HG02884 (cell line): Measurements from ENCODE around the gene SGCA.

Experiments
- ATAC-seq: cut with Tn5 transposase; IDR thresholded peaks from one replicate; pipeline ENCODE4 v1.9.1; 2021; ENCODE audit warnings: mild to moderate bottlenecking, moderate library complexity; ENCODE audit not compliant: unreplicated experiment

Gene SGCA

DNA sequence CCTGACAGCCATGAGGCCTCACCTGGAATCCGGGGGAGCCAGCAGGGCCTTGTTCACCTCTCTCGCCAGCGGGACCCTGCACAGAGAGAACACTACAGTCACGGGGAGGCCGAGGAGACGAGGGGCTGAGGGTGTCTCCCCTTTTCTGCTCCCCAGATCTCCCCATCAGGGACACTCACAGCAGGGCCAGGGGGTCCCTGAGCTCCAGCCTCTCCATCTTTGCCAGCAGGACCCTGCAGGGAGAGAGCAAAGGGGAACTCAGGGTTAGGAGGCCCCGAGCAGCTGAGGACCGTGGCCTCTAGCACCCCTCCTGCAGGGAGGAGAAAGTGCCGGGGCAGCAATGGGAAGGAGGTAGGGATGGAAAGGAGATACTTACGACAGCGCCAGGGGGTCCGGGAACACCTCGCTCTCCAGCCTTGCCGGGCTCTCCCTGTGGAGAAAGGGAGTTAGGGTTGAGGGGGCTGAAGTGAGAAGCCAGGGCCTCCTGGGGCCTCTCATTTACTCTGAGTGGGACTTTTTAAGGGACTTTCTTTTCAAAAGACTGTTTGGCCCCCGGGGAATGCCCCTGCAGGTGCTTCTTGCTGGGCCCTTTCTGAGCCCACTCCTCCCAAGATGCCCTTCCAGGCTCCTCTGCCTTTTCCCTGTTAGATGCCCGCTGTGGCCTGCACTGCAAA lies 26.9 kb downstream of the SGCA start:
- ATAC-seq = no peak

DNA sequence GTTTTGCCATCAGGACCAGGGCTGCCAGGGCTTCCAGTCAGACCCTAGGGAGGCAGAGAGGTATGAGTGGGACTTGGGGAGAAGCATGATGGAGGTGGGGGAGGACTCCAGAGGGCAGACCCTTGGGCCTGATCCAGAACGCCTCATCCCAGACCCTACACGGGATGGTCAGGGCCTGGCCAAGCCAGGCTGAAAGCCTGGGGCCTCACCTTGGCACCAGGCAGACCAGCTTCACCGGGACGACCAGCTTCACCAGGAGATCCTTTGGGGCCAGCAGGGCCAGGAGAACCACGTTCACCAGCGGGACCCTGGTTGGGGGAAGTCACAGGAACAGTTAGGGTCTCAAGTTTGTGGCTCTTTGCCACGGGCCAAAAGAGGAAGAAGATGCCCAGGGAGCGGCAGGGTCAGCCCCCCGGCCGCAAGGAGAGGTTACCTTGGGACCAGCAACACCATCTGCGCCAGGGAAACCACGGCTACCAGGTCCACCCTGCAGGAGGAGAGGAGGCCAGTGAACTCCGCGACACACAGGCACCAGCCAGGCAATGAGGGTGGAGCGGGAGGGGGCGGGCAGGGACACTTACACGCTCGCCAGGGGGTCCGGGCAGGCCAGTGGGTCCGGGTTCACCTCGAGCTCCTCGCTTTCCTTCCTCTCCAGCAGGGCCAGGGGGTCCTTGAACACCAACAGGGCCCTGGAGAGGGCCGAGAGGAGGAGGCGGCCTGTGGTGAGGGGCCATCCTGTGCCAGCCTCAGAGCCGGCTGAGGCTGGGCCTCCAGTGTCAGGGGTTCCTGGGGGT lies 28.5 kb downstream of the SGCA start:
- ATAC-seq = no peak

DNA sequence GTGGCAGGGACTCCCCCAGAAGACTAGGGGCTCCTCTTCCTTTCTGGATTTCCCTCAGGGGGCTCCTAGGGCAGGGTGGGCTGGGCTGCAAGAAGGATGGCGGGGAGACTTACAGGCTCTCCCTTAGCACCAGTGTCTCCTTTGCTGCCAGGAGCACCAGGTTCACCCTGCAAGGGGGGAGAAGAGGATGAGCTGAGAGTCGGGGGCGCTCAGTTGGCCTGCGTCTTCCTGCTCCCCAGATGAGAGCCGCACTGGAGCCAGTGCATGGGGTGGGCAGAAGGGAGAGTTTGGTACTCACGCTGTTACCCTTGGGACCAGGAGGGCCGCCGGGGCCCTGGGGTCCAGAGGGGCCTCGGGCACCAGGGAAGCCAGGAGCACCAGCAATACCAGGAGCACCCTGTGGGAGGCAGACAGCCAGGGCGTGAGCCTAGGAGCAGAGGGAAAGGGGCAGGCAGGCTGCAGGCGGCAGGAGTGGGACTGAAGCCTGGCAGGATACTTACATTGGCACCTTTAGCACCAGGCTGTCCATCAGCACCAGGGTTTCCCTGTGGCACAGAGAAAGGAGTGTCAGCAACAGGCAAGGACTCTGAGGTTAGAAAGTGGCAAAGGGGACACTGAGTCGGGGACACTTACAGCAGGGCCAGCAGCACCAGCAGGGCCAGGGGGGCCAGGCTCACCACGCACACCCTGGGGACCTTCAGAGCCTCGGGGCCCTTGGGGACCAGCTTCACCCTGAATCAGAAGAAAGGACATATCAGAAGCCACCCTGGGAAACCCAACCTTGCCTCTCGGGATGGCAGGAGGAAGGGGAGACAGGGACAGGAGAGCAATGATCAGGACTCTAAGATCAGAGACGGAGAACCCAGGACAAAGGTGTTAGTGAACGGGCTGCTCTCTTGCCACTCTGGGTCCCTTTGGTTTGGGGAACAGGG lies 29.4 kb downstream of the SGCA start:
- no peak for ATAC-seq

DNA sequence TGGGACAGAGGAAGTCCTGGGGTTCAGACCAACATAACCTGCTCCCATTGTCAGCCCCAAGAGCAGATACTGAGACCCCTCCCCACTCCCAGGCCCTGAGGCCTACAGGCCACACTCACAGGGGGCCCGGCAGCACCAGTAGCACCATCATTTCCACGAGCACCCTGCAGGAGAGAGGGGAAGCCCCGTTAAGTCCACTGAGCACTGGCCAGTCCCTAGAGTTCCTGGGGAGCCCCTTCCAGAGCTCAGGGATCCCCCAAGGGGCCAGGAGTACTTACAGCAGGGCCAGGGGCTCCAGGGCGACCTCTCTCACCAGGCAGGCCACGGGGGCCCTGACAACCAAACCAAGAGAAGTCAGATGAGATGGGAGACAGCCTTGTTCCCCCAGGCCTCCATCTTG lies 30.2 kb downstream of the SGCA start:
- ATAC-seq = no peak

DNA sequence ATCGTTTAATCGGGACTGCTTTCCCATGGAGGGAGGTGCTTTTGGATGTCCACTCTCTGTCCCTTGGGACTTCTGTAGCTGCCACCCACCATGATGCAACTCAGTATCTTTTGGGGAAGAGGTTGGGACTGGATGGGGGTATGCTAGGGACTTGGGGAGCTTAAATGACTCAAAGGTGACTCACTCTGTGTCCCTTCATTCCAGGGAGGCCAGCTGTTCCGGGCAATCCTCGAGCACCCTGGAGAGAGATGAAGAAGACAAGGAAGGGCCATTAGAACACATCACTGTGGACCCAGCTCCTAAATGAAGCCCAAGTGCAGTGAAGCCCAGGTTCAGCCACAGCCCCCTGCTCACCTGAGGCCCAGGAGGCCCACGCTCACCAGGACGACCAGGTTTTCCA lies 31.0 kb downstream of the SGCA start:
- no peak for ATAC-seq

DNA sequence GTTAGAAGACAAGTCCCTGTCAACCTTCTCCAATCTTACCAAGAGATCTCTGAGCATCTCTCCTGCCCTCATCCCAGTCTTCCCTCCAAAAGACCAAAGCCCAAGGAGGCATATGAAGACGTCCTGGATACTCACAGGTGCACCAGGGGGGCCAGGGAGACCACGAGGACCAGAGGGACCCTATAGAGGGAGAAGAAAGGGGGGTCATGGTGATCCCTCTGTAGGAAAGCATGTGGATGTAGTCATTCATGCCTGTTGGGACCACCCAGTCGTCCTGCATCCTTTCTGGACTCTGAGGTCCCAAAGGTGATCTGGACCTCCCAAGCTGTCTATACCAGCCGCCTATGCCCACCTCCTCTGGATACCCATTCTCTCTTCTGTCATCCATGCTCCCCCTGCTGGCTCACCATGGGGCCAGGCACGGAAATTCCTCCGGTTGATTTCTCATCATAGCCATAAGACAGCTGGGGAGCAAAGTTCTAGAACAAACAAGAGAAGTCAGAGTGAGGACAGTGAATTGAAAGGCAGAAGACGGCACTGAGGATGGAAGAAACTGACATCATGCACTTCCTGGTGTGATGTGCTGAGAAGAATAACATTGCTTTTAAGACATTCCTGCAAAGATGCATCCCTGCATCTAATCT lies 32.3 kb downstream of the SGCA start:
- no peak for ATAC-seq

DNA sequence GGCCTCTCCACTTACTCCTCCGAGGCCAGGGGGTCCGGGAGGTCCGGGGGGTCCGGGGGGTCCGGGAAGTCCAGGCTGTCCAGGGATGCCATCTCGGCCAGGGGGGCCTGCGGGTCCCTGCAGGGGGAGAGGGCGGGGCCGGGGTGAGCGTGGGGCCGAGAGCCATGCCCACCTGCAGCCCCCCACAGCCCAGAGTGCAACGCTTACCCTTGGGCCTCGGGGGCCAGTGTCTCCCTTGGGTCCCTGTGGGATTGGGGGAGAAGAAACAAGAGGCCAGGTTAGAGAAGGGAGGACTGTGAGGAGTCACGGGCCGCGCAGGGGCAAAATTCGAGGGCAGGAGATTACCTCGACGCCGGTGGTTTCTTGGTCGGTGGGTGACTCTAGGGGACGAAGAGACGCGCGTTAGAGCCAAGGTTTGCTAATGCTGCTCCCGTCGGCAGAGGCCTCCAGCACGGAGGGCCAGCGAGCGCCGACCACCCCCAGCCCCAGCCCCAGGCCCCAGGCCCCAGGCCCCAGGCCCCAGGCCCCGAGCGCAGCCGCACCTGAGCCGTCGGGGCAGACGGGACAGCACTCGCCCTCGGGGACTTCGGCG lies 33.5 kb downstream of the SGCA start:
- ATAC-seq = no peak

DNA sequence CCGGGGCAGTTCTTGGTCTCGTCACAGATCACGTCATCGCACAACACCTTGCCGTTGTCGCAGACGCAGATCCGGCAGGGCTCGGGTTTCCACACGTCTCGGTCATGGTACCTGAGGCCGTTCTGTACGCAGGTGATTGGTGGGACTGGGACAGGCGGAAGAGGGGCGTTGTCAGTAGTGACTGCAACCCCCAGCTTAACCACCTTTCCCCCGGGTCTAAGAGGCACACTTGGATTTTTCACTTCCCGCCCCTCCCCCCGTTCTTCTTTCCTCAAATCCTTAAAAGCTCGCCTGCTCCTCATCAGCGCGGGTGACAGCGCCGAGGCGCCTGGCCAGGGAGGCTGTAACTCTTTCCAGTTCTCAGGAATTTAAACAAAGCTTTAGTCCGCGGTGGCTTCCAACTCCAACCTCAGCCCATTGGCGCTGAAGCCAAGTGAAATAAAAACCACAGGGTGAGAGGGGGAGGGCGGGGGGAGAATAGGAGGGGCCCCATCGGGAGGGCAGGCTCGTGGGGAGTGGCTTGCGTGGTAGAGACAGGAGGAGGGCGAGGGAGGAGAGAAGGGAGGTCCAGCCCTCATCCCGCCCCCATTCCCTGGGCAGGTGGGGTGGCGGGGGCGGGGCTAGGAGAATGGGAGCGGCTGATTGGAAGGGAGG lies 34.1 kb downstream of the SGCA start:
- no peak for ATAC-seq

DNA sequence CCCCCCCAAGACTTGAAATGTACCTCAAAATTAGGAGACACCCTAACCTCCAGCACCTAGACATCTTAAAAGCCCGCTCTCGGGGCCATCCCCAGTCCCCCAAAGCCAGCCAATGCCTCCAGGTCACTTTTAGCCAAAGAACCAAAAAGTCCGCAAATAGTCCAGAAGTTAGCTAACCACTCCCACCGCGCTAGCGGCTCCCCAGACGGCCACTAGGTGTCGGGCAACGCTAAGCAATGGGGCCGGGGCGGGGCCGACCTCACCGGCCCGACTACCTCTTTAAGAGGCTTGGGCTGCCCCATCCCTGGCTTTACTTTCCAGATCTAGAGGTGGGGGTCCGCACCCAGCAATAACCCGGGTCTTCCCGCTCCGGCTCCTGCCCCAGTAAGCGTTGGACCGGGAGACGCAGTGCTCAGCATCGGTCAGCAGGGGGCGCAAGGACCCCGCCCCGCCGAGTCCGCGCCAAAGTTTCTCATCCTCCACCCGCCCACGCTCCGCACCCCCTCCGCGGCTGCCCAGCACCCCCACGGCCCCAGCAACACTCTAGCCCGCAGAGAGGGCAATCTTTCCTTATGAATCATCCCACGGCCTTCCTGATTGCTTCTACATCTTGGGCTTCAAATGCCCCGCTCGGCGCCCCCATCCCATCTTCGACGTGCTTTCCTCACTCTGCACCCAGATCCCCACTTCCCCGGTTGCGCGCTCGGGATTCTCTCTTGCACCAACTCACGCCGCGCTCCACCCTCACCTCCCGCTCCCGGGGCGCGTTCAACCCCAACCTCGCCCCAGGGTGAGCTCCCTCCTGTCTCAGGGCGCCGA lies 34.9 kb downstream of the SGCA start:
- no peak for ATAC-seq

DNA sequence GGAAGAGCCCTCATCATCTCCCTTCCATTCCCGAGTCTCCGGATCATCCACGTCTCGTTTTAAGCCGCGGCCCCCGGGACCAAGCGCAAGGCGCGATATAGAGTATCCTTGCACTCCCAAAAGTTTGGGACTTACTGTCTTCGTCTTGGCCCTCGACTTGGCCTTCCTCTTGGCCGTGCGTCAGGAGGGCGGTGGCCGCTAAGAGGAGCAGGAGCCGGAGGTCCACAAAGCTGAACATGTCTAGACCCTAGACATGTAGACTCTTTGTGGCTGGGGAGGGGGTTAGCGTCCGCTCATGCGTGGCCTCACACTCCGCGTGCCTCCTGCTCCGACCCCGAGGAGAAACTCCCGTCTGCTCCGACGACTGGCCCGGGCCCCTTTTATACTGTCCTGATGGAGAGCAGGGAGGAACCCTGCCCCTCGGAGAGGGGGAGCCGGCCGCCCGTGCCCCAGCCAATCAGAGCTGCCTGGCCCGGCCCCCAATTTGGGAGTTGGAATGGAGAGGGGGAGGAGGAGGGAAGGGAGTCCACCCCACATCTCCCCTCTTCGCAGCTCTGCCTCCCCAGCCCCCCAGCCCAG lies 35.6 kb downstream of the SGCA start, which contains the start of gene COL1A1:
Gene COL1A1, minus strand, starts transcription at position 356 of the 579 bp plus-strand sequence. Its CDS starts 118 bp downstream, at position 238.
- ATAC-seq = no peak

DNA sequence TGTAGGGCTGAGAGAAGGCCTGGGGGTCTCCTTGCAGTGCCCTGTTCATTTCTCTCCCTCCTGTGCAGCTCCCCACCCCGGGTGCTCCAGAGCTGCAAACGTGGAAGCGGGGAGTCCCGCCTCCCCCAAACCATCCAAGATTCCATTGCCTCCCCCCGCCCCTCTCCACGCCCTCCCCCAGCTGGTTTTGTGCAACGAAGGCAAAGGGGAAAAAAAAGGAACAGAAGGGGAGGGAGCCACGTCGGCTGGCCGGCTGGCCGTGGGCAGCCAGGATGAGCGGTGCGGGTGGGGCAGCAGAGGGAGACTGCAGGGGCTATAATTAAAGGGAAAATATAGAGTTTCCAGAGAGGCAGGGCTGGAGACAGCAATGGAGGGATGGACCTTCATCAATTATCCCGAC lies 37.3 kb downstream of the SGCA start:
- no peak for ATAC-seq

DNA sequence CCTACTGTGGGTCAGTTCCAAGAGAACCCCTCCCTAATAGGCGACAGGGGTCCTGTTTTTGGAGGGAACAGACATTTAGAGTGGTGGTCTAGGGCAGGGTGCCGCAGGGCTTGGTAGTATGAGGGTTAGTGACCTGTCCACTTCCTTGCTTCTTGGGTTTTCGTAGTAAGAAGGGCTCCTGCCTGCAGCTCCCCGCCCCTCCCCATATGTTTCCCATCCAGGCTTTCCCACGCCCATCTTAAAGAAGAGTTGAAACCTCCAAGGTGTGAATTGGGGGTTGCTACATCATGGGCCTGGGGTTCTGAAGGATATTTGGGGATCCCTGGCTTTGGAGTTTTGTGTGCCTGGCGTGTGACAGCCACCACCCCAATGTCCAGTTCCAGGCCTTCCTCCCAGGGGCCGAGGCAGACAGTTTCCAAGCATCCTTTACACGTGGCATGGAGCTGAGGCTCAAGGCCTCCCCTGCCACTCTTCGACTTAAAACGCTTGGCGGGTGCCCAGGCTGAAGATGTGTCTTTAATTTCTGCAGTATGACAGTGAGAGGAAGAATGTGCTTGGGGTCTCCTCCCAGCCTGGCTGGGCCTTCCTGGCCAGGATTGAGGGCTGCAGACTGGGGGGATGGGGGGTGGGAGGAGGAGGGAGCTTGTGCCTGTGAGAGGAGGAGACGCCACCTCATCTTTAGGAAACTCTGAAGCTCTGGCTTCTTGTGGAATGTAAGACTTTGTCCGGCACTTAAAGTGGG lies 38.0 kb downstream of the SGCA start:
- no peak for ATAC-seq

DNA sequence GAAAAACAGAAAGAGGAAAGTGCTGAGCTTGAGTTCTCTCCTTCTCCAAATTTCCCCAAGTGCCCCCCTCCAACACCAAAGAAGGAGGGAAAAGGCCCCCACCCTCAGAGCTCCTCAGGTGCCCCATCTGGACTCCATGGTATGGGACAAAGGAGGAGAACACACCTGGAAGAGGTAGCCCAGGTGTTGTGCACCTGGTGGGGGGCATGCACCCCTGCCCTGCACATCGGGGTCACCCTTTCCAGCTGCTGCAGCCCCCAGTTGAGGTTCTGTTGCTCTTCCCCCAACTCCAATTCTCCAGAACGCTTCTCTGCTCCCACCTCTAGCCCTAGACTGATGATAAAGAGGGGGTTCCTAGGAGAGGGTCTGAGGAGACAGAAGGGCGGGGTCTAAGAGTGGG lies 38.6 kb downstream of the SGCA start:
- no peak for ATAC-seq

DNA sequence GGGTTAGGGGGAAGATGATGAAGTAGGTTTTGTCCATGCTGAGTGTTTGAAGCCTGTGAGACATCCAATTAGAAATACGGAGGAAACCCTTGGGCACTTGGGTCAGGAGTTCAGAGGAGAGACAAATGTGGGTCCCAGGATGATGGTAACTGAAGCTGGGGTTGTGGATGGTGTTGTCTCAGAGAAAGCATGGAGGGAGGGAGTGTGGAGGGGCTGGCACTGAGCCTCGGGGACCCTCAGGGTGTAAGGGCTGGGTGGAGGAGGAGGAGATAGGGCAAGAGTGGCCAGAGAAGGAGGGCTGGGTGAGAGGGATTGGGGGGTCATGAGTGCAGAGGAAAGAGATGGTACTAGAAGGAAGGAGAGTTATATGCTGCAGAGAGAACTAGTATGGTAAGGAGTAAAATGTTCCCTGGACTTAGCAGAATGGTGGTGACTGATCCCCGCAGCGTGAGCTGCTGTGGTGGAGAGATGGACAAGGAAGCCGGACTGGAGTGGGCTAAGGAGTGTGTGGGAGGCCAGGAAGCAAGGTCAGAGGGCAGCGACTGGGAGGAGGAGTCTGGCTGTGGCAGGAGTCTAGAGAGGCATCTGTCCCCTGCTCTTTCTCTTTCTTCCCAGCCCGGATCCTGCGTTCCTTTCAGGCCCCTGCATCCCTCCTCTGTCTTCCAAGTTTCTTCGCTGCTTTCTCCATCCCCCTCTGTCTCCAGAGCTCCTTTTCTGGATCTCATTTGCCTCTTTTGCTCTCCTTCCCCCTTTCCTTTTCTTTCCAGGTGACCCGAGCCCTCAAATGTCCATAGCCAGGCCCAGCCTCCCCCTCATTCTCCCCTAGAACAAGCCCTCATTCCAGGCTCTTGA lies 39.5 kb downstream of the SGCA start:
- ATAC-seq = no peak

DNA sequence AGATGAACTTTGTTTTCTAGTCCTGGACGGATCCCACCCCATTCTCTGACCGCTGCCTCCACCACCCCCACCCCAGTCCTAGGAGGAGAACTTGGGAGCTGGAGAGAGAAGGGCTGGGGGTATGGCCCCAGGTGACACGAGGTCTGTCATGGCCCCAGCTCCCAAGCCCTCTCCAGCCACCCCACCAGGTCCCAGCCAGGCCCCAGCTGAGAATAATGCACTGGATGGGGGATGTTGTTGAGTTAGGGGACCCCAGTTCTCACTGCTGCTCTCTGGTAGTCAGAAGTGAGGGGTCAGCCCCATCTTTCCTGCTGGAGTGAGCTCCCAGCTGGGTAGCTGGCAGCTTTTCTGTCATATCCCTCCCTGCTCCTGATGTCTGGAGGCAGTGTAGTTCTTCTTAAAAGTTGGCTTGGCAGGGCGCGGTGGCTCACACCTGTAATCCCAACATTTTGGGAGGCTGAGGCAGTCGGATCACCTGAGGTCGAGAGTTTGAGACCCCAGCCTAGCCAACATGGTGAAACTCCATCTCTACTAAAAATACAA lies 40.2 kb downstream of the SGCA start:
- no peak for ATAC-seq

DNA sequence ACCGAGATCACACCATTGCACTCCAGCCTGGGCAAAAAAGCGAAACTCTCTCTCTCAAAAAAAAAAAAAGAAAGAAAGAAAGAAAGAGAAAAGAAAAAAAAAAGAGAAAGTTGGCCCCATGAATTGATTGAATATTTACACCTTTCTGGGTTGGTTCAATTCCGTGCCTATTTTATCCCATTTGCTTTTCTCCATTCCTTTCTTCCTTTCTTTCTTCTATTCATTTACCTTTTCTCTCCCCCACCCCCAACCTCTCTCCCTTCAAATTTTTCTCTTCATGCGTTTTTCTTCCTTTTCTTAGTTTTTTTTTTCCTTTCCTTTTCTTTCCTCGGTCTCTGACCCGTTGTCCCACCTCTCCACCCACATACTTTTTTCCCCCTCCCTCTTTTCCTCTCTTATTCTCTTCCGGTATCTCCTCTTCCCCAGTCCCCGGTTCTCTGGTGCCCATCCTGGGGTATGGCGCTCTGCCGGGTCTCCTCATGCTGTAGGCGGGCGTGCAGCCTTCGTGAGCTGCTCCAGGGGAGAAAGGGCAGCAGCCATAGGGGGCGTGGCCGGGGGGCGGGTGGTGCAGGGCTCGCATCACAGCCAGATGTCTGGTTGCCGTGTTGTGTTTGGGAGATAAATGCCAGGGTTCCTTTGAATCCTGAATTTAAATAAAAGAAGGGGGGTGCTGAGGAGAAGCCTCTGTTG lies 40.9 kb downstream of the SGCA start:
- ATAC-seq = no peak
